Measurements from ENCODE around the gene PLPP7.

PLPP7 gene

DNA sequence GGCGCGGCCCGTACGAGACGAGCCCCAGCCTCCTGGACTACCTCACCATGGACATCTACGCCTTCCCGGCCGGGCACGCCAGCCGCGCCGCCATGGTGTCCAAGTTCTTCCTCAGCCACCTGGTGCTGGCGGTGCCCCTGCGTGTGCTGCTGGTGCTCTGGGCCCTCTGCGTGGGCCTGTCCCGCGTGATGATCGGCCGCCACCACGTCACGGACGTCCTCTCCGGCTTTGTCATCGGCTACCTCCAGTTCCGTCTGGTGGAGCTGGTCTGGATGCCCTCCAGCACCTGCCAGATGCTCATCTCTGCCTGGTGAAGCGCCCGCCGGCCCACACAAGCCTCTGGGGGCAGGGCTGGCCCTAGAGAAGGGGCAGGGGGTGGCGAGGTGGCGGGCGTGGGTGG, 18.5 kb downstream of the PLPP7 start:
- H3K36me3 ChIP-seq (ENCODE audit: control insufficient read depth, insufficient read depth, low read length), result no peaks in the 10 kb centered on the region
- no peaks in the 10 kb centered on the region for H3K27me3 ChIP-seq (ENCODE audit: control insufficient read depth, insufficient read depth, low read length)
- H3K4me1 ChIP-seq (ENCODE audit: control insufficient read depth, insufficient read depth, low read length), result 0 out of 2 replicates have a peak, but pooled peaks cover 3% of the 10 kb centered on the region
- H3K9ac ChIP-seq (ENCODE audit: low read depth, low read length), result no peak overlapping the region
- H3K27ac ChIP-seq (ENCODE audit: low read depth, low read length), result no peak overlapping the region
- H3K9me3 ChIP-seq (ENCODE audit: control insufficient read depth, insufficient read depth, low read length), result no peaks in the 10 kb centered on the region
- no peak overlapping the region for H3K4me3 ChIP-seq (ENCODE audit: low read depth, low read length)

DNA sequence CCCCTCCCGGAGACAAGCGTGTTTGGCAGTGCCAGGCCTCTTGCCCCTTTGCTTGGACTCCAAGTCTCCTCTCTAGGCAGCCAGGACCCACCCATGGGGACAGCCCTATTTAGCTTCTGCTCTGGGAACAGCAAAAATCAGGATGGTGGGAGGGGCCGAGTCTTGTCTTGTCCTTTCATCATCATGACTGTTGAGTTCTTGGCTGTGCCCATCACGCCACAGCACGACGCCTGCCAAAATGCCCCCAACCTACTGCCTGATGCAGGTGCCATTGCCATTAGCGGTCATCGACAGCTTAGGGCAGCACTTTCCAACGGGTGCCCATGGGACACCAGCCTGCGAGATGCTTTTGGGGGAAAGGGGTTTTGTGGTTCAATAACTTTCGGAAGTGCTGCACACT, 18.9 kb downstream of the PLPP7 start:
- Histone ChIP-seq H3K4me3 (ENCODE audit: low read depth, low read length) (no peak overlapping the region), H3K36me3 (ENCODE audit: control insufficient read depth, insufficient read depth, low read length) (no peaks in the 10 kb centered on the region), H3K4me1 (ENCODE audit: control insufficient read depth, insufficient read depth, low read length) (0 out of 2 replicates have a peak, but pooled peaks cover 3% of the 10 kb centered on the region), H3K27me3 (ENCODE audit: control insufficient read depth, insufficient read depth, low read length) (no peaks in the 10 kb centered on the region), H3K9ac (ENCODE audit: low read depth, low read length) (no peak overlapping the region), H3K9me3 (ENCODE audit: control insufficient read depth, insufficient read depth, low read length) (no peaks in the 10 kb centered on the region), H3K27ac (ENCODE audit: low read depth, low read length) (no peak overlapping the region)

DNA sequence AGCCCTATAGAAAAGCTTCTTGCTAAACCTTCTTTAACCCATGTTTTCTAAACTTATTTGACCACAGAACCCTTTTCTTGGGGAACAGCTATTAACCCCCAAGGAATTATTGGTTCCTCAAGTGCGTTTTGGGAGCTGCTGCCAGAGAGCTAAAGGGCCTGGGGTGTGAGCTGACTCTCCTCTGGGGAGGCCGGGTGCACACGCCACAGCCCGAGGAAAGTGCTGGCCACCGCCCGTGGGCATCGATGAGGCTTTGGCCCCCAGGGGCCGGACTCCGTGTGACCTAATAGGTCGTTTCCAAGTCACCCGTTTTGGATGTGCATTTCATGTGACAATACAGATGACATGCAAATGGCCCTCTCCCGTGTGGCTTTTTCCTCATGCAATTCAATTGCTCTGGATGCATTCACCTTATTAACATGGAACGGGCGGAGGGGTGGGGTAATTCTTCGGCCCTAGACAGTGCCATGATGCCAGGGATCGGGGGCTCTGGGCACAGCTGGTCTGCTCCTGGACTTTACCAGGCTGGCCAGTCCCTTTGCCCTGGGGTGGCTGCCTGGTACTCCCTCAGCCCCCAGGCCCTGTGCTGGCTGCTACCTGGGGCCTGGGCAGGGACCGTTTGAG, 19.5 kb downstream of the PLPP7 start:
- Histone ChIP-seq H3K36me3 (ENCODE audit: control insufficient read depth, insufficient read depth, low read length) (no peaks in the 10 kb centered on the region), H3K9me3 (ENCODE audit: control insufficient read depth, insufficient read depth, low read length) (no peaks in the 10 kb centered on the region), H3K27me3 (ENCODE audit: control insufficient read depth, insufficient read depth, low read length) (no peaks in the 10 kb centered on the region), H3K4me1 (ENCODE audit: control insufficient read depth, insufficient read depth, low read length) (0 out of 2 replicates have a peak, but pooled peaks cover 3% of the 10 kb centered on the region), H3K27ac (ENCODE audit: low read depth, low read length) (no peak overlapping the region), H3K9ac (ENCODE audit: low read depth, low read length) (no peak overlapping the region), H3K4me3 (ENCODE audit: low read depth, low read length) (no peak overlapping the region)

DNA sequence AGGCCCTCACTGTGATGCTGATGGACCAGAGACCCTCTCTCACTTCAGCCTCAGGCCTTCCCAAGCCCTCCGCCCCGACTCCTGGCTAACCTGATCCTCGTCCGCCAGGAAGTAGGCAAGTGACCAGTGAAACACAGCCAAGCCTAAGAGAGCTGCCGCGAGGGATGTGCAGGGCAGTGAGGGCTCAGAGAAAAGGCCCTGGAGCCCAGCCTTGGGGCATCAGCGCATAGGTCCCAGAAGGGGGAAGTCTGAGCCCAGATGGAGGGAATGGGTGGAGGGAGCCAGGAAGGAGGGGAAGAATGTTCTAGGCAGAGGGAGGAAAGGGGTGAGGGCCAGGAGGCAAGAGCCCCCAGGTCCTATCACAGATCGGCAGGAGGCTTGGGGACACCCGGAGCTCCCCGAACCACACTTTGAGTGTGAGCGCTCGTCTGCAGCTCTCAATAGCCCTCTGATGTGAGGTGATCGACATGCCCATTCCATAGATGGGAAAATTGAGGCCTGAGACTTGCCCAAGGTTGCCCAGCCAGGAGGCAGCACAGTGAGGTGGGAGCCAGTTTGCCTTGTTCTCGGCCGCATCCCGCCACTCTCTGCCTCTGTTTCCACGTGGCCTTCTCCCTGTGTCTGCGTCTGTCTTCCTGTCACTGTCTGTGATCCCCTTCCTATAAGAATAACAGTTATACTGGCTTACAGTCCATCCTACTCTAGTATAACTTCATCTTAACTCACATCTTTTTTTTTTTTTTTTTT, 20.2 kb downstream of the PLPP7 start:
- H3K4me1 ChIP-seq (ENCODE audit: control insufficient read depth, insufficient read depth, low read length), result 0 out of 2 replicates have a peak, but pooled peaks cover 3% of the 10 kb centered on the region
- no peak overlapping the region for H3K9ac ChIP-seq (ENCODE audit: low read depth, low read length)
- H3K9me3 ChIP-seq (ENCODE audit: control insufficient read depth, insufficient read depth, low read length), result no peaks in the 10 kb centered on the region
- H3K36me3 ChIP-seq (ENCODE audit: control insufficient read depth, insufficient read depth, low read length), result no peaks in the 10 kb centered on the region
- no peak overlapping the region for H3K27ac ChIP-seq (ENCODE audit: low read depth, low read length)
- H3K4me3 ChIP-seq (ENCODE audit: low read depth, low read length), result no peak overlapping the region
- H3K27me3 ChIP-seq (ENCODE audit: control insufficient read depth, insufficient read depth, low read length), result no peaks in the 10 kb centered on the region

DNA sequence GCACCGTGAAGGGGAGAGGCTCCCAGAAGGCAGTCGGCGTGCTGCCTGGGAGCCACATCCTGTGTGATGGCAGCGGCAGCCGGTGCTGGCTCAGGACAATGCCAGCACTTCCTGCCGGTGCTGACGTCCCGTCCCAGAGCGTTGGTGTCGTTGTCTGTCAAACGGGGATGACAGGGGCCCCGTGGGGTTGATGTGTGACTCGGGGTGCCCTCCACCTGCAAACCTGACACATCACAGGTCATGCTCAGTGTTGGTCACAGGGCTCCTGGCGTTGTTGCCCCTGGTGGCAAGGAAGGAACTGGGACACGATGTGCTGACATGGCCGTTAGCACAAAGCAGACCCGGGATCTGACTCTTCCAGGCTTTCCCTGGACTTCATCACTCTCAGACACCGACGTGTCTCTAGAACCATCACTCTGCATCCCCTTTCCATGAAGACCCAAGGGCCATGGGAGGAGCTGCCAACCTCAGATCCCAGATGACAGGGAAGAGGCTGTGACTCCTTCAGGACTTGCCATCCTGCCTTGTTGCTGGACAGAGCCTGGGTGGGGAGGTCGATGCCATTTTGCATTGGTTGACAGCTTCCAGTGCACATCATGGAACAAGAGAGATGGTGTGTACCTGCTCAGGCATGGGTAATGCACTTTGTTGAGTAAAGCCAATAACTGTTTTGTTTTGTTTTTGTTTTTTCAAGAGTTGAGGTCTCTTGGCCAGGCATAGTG, 21.5 kb downstream of the PLPP7 start:
- Histone ChIP-seq H3K4me1 (ENCODE audit: control insufficient read depth, insufficient read depth, low read length) (no peaks in the 10 kb centered on the region), H3K9ac (ENCODE audit: low read depth, low read length) (no peak overlapping the region), H3K4me3 (ENCODE audit: low read depth, low read length) (no peak overlapping the region), H3K36me3 (ENCODE audit: control insufficient read depth, insufficient read depth, low read length) (no peaks in the 10 kb centered on the region), H3K27ac (ENCODE audit: low read depth, low read length) (no peak overlapping the region), H3K9me3 (ENCODE audit: control insufficient read depth, insufficient read depth, low read length) (no peaks in the 10 kb centered on the region), H3K27me3 (ENCODE audit: control insufficient read depth, insufficient read depth, low read length) (no peaks in the 10 kb centered on the region)

DNA sequence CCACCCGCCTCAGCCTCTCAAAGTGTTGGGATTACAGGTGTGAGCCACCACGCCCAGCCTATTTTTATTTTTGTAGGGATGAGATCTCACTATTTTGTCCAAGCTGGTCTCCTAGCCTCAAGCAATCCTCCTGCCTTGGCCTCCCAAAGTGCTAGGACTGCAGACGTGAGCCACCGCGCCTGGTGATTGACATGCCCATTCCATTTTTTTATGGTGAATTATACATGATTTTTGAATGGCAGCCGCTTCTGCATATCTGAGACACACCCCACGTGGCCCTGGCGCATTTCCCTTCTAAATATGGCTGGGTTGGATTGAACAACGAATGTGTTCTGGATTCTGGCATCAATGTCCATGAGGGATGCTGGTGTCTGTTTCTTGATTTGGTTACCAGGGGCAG, 22.7 kb downstream of the PLPP7 start:
- Histone ChIP-seq H3K4me3 (ENCODE audit: low read depth, low read length) (no peak overlapping the region), H3K36me3 (ENCODE audit: control insufficient read depth, insufficient read depth, low read length) (no peaks in the 10 kb centered on the region), H3K27me3 (ENCODE audit: control insufficient read depth, insufficient read depth, low read length) (no peaks in the 10 kb centered on the region), H3K9me3 (ENCODE audit: control insufficient read depth, insufficient read depth, low read length) (no peaks in the 10 kb centered on the region), H3K4me1 (ENCODE audit: control insufficient read depth, insufficient read depth, low read length) (no peaks in the 10 kb centered on the region), H3K27ac (ENCODE audit: low read depth, low read length) (no peak overlapping the region), H3K9ac (ENCODE audit: low read depth, low read length) (no peak overlapping the region)

DNA sequence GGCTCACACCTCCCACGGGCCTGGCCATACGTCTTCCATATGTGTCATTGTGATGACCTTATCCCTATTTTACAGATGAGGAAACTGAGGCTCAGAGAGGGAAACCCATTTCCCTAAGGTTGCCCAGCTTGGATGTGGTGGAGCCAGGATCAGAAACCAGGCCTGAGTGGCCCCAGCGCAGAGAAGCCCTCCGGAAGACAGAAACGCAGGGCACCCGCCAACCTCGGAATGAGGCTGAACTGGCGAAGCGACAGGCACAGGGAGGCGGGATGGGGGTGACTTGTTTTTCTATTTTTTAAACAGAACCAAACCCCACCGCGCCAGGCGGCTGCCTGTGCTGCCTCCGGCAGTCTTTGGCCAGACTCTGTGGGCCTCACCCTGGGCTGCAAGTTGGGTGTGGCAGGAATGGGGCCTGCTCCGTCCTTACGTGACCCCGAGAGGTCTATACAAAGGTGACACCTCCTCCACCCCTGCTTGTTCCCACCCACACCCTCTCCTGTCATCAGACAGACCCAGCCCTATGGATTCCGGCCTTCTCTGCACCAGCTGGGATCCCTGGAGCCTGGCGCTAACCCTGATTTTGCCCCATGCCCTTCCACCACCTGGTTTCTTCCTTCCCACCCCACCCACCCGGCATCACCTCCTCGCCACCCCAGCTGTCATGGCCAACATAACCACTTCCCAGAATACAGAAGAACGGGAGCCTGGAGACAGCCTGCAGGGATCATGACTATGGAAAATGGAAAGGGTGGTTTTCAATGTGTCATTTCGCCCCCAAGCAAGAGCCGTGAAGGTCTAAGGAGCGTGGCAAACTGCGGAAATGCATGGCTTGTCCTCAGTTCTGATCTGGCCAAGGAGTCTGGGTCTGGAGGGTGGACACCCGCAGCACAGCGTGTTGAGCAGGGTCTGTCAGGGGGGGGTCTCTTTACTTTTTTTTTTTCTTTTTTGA, 23.6 kb downstream of the PLPP7 start:
- Histone ChIP-seq H3K9ac (ENCODE audit: low read depth, low read length) (no peak overlapping the region), H3K4me1 (ENCODE audit: control insufficient read depth, insufficient read depth, low read length) (no peaks in the 10 kb centered on the region), H3K27ac (ENCODE audit: low read depth, low read length) (no peak overlapping the region), H3K27me3 (ENCODE audit: control insufficient read depth, insufficient read depth, low read length) (no peaks in the 10 kb centered on the region), H3K36me3 (ENCODE audit: control insufficient read depth, insufficient read depth, low read length) (no peaks in the 10 kb centered on the region), H3K9me3 (ENCODE audit: control insufficient read depth, insufficient read depth, low read length) (no peaks in the 10 kb centered on the region), H3K4me3 (ENCODE audit: low read depth, low read length) (no peak overlapping the region)

DNA sequence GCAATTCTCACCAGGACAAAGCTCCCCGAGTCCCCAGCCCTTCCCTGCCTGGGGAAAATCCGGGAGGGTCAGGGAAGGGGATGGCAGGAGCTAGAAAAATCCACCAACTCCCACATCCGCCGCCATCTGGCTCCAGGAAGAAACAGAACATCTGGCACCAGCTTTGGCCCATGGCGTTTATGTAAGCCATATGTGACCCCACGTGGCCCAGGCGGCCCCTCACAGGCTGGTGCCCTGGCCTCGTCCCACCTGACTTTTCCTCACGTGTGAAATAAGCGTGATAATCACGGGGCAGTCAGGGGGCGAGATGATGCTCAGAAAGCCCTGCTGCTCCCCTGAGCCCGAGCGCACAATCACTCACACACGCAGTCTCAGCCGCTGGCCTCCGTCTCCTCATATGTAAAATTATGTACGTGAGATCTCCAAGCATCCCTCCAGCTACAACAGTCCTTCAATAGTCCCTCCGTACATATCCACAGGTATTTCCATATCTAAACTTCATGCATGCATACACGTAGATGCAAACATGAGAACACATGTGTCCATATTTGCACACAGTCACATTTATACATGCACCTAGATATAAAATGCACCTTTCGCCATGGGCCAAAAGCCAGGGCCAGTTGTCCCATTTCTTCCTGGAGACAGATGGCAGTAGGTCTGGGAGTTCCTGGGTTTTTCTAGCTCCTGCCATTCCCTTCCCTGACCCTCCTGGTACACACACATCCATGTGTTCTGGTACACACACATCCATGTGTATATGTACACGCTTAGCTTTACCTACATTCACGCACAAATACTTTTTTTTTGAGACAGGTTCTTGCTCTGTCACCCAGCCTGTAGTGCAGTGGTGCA, 28.9 kb downstream of the PLPP7 start:
- Histone ChIP-seq H3K9ac (ENCODE audit: low read depth, low read length) (no peak overlapping the region), H3K4me3 (ENCODE audit: low read depth, low read length) (no peak overlapping the region), H3K27ac (ENCODE audit: low read depth, low read length) (no peak overlapping the region), H3K4me1 (ENCODE audit: control insufficient read depth, insufficient read depth, low read length) (no peaks in the 10 kb centered on the region), H3K36me3 (ENCODE audit: control insufficient read depth, insufficient read depth, low read length) (no peaks in the 10 kb centered on the region), H3K9me3 (ENCODE audit: control insufficient read depth, insufficient read depth, low read length) (no peaks in the 10 kb centered on the region), H3K27me3 (ENCODE audit: control insufficient read depth, insufficient read depth, low read length) (no peaks in the 10 kb centered on the region)

DNA sequence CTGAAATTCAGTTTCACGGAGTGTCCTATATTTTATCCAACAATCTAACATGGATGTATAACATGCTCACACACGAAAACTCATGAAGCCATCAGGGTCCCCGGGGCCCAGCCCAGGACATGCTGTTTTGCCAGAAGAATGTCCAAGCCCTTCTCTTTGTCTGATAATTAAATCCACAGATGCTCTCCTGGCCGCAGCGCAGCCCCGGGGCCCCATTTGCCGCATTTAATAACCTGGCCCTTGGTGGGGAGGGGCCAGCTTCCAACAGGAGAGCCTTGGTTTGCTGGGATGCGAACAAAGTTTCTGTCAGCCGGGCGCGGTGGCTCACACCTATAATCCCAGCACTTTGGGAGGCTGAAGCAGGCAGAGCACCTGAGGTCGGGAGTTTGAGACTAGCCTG, 30.0 kb downstream of the PLPP7 start:
- no peaks in the 10 kb centered on the region for H3K36me3 ChIP-seq (ENCODE audit: control insufficient read depth, insufficient read depth, low read length)
- no peaks in the 10 kb centered on the region for H3K9me3 ChIP-seq (ENCODE audit: control insufficient read depth, insufficient read depth, low read length)
- no peak overlapping the region for H3K9ac ChIP-seq (ENCODE audit: low read depth, low read length)
- H3K4me3 ChIP-seq (ENCODE audit: low read depth, low read length), result no peak overlapping the region
- H3K27ac ChIP-seq (ENCODE audit: low read depth, low read length), result no peak overlapping the region
- H3K4me1 ChIP-seq (ENCODE audit: control insufficient read depth, insufficient read depth, low read length), result no peaks in the 10 kb centered on the region
- H3K27me3 ChIP-seq (ENCODE audit: control insufficient read depth, insufficient read depth, low read length), result no peaks in the 10 kb centered on the region
